Measurements from ENCODE around the gene ADGRA3. TPM values are rescaled to one million over a fixed set of nuclear protein-coding genes. Genes with fewer than 3 reads are reported as not detected.

ADGRA3 gene
- total and polyA plus RNA-seq, 2 of the 13 experiments (the other 11 are each of a cell fraction or from before 2014, with no cell fraction given) = 32.2 to 40.8 TPM

- Histone ChIP-seq H3K27ac (ENCODE audit: extremely low read length, insufficient read depth, low read length) (no peak overlapping the region), H3K4me2 (ENCODE audit: low read depth, low read length) (no peak overlapping the region), H3K9me3 (ENCODE audit: low read length) (no peaks in the 10 kb centered on the region), H3K4me1 (ENCODE audit: insufficient read depth, low read length) (no peaks in the 10 kb centered on the region), H4K20me1 (ENCODE audit: insufficient read depth, low read length) (no peaks in the 10 kb centered on the region), H3K4me3 (replicated peaks in 1 of 3; ENCODE audit: insufficient read depth in 1 of 3, low read depth in 2 of 3, low read length in 3 of 3) (no peak overlapping the region), H3K9ac (ENCODE audit: insufficient read depth, low read depth, low read length) (no peak overlapping the region), H3K36me3 (replicated peaks in 1 of 2; ENCODE audit: control insufficient read depth in 1 of 2, insufficient read depth in 2 of 2, low read length in 2 of 2) (peaks cover 3 to 23% of the 10 kb centered on the region in 2 experiments; a peak in 3 of 5 replicates), H2AFZ (ENCODE audit: low read length) (no peak overlapping the region), H3K79me2 (ENCODE audit: insufficient read depth, low read length) (no peaks in the 10 kb centered on the region), H3K27me3 (ENCODE audit: control insufficient read depth in 1 of 2, insufficient read depth in 2 of 2, low read length in 2 of 2) (no peaks in the 10 kb centered on the region)
- intact Hi-C loops (cut with micrococcal nuclease; ENCODE audit: unreplicated experiment) = no loop called here
- DNase-seq (ENCODE audit: low spot score) = no peak
- no peak for ATAC-seq
- 94% methylated on average over 3 of the region's 3 CpGs for WGBS (ENCODE audit: low lambda C conversion rate)
- no peak for FAIRE-seq
- POLR2A ChIA-PET = no interaction called here
- TF ChIP-seq POLR2G (IDR thresholded peaks at IDR 0.05; ENCODE audit: low read depth, low read length) = no peak
- TF ChIP-seq ZFP62 (CRISPR knock-in tag; IDR thresholded peaks at IDR 0.05) = no peak
- TF ChIP-seq HOXA9 (CRISPR knock-in tag; IDR thresholded peaks at IDR 0.05; ENCODE audit: borderline replicate concordance) = no peak
- no peak for TF ChIP-seq KAT2B (IDR thresholded peaks at IDR 0.05; ENCODE audit: borderline replicate concordance, low read depth, low read length)
- TF ChIP-seq ZNF775 (CRISPR knock-in tag; IDR thresholded peaks at IDR 0.05; ENCODE audit: borderline replicate concordance) = no peak
- no peak for TF ChIP-seq ELF4 (CRISPR knock-in tag; IDR thresholded peaks at IDR 0.05; ENCODE audit: borderline replicate concordance)
- no peak for TF ChIP-seq TMF1 (CRISPR knock-in tag; IDR thresholded peaks at IDR 0.05; ENCODE audit: low read depth)
- no peak for TF ChIP-seq TSC22D2 (CRISPR knock-in tag; IDR thresholded peaks at IDR 0.05; ENCODE audit: borderline replicate concordance)
- no peak for TF ChIP-seq SP140L (CRISPR knock-in tag; IDR thresholded peaks at IDR 0.05; ENCODE audit: borderline replicate concordance)
- no peak for TF ChIP-seq ZNF572 (CRISPR knock-in tag; IDR thresholded peaks at IDR 0.05)
- no peak for TF ChIP-seq ZGPAT (CRISPR knock-in tag; IDR thresholded peaks at IDR 0.05)
- in situ Hi-C loops (cut with HindIII; ENCODE audit: extremely low pct_ligation_motif_present, low pct_unique_long_range_greater_than_20kb) = no loop called here
- CTCF ChIA-PET (ENCODE audit: low intra/inter-chr PET ratio, low total read pairs) = no interaction called here
- BruUV-seq (replicated peaks) = no TSS peak
Measured at GRCh38 chr4:22416403-22416802, 99.5 kb downstream of the ADGRA3 start.
